ENCODE results near the gene PAPSS1. TPM values are rescaled to one million over a fixed set of nuclear protein-coding genes. Genes with fewer than 3 reads are reported as not detected.

The PAPSS1 gene
- total RNA-seq, 2 donors from 2014 or later, result 128 to 164 TPM

- H3K4me1 Mint-ChIP-seq, result no peaks in the 10 kb centered on the region
- no peak overlapping the region for H3K27ac ChIP-seq (ENCODE audit: low read depth, low read length)
- 83 to 87% methylated on average over 1 of the region's 1 CpG for WGBS, 2 experiments (ENCODE audit: insufficient coverage in 1 of 2, insufficient read length in 1 of 2)
Observed at GRCh38 chr4:107742196-107742595, 22.2 kb upstream of the PAPSS1 start.

GRCh38 chr4:107740950-107741701 lies 21.1 kb upstream of the PAPSS1 start:
- H3K9ac ChIP-seq (ENCODE audit: extremely low read depth, low read length, poor library complexity, severe bottlenecking), result no peak overlapping the region
- TF ChIP-seq CTCF (conservative IDR thresholded peaks at IDR 0.05), result no peak
- H3K27ac ChIP-seq (ENCODE audit: low read depth, low read length), result no peak overlapping the region
- Mint-ChIP-seq H3K4me1 (no peaks in the 10 kb centered on the region), H3K27ac (no peak overlapping the region), H3K9me3 (no peaks in the 10 kb centered on the region), H3K4me3 (no peak overlapping the region), H3K27me3 (ENCODE audit: insufficient read depth) (peaks cover 2% of the 10 kb centered on the region), H3K36me3 (ENCODE audit: low read depth) (no peaks in the 10 kb centered on the region)
- H3K36me3 ChIP-seq (ENCODE audit: control insufficient read depth, insufficient read depth, low read length), result no peaks in the 10 kb centered on the region
- DNase-seq, result no peak
- no peaks in the 10 kb centered on the region for H3K9me3 ChIP-seq (ENCODE audit: control insufficient read depth, low read length)
- 92 to 93% methylated on average over 10 to 11 of the region's 11 CpGs for WGBS, 2 experiments (ENCODE audit: insufficient coverage in 1 of 2, insufficient read length in 1 of 2)
- no peak overlapping the region for H3K4me3 ChIP-seq (ENCODE audit: low read length)
- peaks cover 4% of the 10 kb centered on the region for H3K4me1 ChIP-seq (ENCODE audit: control insufficient read depth, insufficient read depth, low read length)
- peaks cover 2% of the 10 kb centered on the region for H3K27me3 ChIP-seq (ENCODE audit: control insufficient read depth, insufficient read depth, low read length, poor library complexity, severe bottlenecking)

More at GRCh38 chr4:107742196-107742595, 22.2 kb upstream of the PAPSS1 start:
- no peaks in the 10 kb centered on the region for H3K27me3 Mint-ChIP-seq (ENCODE audit: insufficient read depth)
- Histone ChIP-seq H3K9ac (ENCODE audit: extremely low read depth, low read length, poor library complexity, severe bottlenecking) (no peak overlapping the region), H3K9me3 (ENCODE audit: control insufficient read depth, low read length) (no peaks in the 10 kb centered on the region), H3K27me3 (ENCODE audit: control insufficient read depth, insufficient read depth, low read length, poor library complexity, severe bottlenecking) (no peaks in the 10 kb centered on the region), H3K4me1 (ENCODE audit: control insufficient read depth, insufficient read depth, low read length) (peaks cover 4% of the 10 kb centered on the region), H3K36me3 (ENCODE audit: control insufficient read depth, insufficient read depth, low read length) (no peaks in the 10 kb centered on the region), H3K4me3 (ENCODE audit: low read length) (no peak overlapping the region)
- DNase-seq, result no peak
- no peaks in the 10 kb centered on the region for H3K9me3 Mint-ChIP-seq
- no peaks in the 10 kb centered on the region for H3K36me3 Mint-ChIP-seq (ENCODE audit: low read depth)
- no peak overlapping the region for H3K27ac Mint-ChIP-seq
- no peak overlapping the region for H3K4me3 Mint-ChIP-seq
- no peak for TF ChIP-seq CTCF (conservative IDR thresholded peaks at IDR 0.05)

- Histone ChIP-seq H3K9me3 (ENCODE audit: control insufficient read depth, low read length) (no peaks in the 10 kb centered on the region), H3K27ac (ENCODE audit: low read depth, low read length) (no peak overlapping the region), H3K4me1 (ENCODE audit: control insufficient read depth, insufficient read depth, low read length) (peaks cover 4% of the 10 kb centered on the region), H3K4me3 (ENCODE audit: low read length) (no peak overlapping the region), H3K27me3 (ENCODE audit: control insufficient read depth, insufficient read depth, low read length, poor library complexity, severe bottlenecking) (peaks cover 10% of the 10 kb centered on the region), H3K36me3 (ENCODE audit: control insufficient read depth, insufficient read depth, low read length) (no peaks in the 10 kb centered on the region), H3K9ac (ENCODE audit: extremely low read depth, low read length, poor library complexity, severe bottlenecking) (no peak overlapping the region)
- Mint-ChIP-seq H3K4me1 (no peaks in the 10 kb centered on the region), H3K36me3 (ENCODE audit: low read depth) (no peaks in the 10 kb centered on the region), H3K9me3 (no peaks in the 10 kb centered on the region), H3K27ac (no peak overlapping the region), H3K4me3 (no peak overlapping the region), H3K27me3 (ENCODE audit: insufficient read depth) (peaks cover 8% of the 10 kb centered on the region)
- peak; percentile 69 for TF ChIP-seq CTCF (conservative IDR thresholded peaks at IDR 0.05)
- 81% methylated on average over 3 of the region's 3 CpGs; no CpG with 5 or more reads in 1 of the 2 experiments for WGBS, 2 experiments (ENCODE audit: insufficient coverage in 1 of 2, insufficient read length in 1 of 2)
- DNase-seq, result peak; percentile 60
Observed at GRCh38 chr4:107740381-107740780, 20.3 kb upstream of the PAPSS1 start.

Measured in endodermal cell (in vitro differentiated cells).